Ascending aorta (tissue), 2 donors: ENCODE data around the gene P4HA3. TPM values are rescaled to one million over a fixed set of nuclear protein-coding genes. Genes with fewer than 3 reads are reported as not detected.

ENCODE experiments used
- DNase-seq, 2 donors: peaks; one replicate each; pipeline ENCODE4 v3.0.0-alpha.2; 2019; ENCODE audit warnings: low spot score in 2 of 2
- H3K27ac ChIP-seq, 2 donors: fragments of 200-600 bp; sonication (generic); one replicate each; pipeline ENCODE4 v1.5.1; 2016 to 2017; ENCODE audit warnings: mild to moderate bottlenecking in 1 of 2
- H3K27me3 ChIP-seq: fragments of 200-600 bp; sonication (generic); one replicate; pipeline ENCODE4 v1.5.1; 2017
- H3K36me3 ChIP-seq, 2 donors: fragments of 200-600 bp; sonication (generic); one replicate each; pipeline ENCODE4 v1.5.1; 2016
- H3K4me1 ChIP-seq, 2 donors: fragments of 200-600 bp; sonication (generic); one replicate each; pipeline ENCODE4 v1.5.1; 2016 to 2017; ENCODE audit warnings: mild to moderate bottlenecking in 1 of 2
- H3K4me3 ChIP-seq, 2 donors: fragments of 200-600 bp; sonication (generic); one replicate each; pipeline ENCODE4 v1.5.1; 2016 to 2017; ENCODE audit warnings: mild to moderate bottlenecking in 1 of 2
- H3K9me3 ChIP-seq, 2 donors: fragments of 200-600 bp; sonication (generic); one replicate each; pipeline ENCODE4 v1.5.1; 2016
- intact Hi-C: fragments of 100-400 bp; cut with DNase I; formaldehyde crosslinking; loops from one replicate; pipeline ENCODE4 v1.15.1; 2023
- total RNA-seq: library from RNA; depleted of rRNA; stranded (reverse); fragments of >200 nt; gene quantifications from one replicate; pipeline ENCODE4 v1.1.0, GENCODE V29; 2016
- TF ChIP-seq, protein P1 (sequence below), 3 experiments: fragments of 200-600 bp in 2 of 3; fragments of 450-650 bp in 1 of 3; sonication (generic) in 2 of 3; IDR thresholded peaks; one replicate each; pipeline ENCODE4 v1.5.1; 2016 to 2019; ENCODE audit warnings: antibody characterized with exemption in 3 of 3, mild to moderate bottlenecking in 1 of 3, moderate library complexity in 1 of 3

P4HA3 gene
- total RNA-seq, 1 donor from 2014 or later = 2.1 TPM

DNA sequence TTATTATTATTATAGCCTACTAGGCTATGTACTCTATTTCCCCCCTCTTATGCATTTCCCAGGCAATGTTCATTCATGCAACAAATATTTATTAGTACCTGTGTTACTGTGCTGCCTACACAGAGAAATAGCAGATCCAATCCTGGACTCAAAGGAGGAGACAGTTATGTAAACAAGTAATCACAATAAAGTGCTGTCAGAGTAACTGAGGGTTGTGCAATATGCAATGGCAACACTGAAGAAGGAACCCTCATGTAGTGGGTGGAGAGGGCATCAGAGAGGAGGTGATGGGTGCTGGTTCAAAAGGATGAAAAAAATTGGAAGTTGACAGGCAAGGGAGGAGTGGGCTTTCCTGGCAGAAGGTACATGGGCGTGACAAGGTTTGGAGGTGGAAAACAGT, 886 bp upstream of the P4HA3 start:
- TF ChIP-seq, protein P1, sequence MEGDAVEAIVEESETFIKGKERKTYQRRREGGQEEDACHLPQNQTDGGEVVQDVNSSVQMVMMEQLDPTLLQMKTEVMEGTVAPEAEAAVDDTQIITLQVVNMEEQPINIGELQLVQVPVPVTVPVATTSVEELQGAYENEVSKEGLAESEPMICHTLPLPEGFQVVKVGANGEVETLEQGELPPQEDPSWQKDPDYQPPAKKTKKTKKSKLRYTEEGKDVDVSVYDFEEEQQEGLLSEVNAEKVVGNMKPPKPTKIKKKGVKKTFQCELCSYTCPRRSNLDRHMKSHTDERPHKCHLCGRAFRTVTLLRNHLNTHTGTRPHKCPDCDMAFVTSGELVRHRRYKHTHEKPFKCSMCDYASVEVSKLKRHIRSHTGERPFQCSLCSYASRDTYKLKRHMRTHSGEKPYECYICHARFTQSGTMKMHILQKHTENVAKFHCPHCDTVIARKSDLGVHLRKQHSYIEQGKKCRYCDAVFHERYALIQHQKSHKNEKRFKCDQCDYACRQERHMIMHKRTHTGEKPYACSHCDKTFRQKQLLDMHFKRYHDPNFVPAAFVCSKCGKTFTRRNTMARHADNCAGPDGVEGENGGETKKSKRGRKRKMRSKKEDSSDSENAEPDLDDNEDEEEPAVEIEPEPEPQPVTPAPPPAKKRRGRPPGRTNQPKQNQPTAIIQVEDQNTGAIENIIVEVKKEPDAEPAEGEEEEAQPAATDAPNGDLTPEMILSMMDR (IDR thresholded peaks at IDR 0.05) = no peak
- no peak for DNase-seq
- Histone ChIP-seq H3K36me3 (no peaks in the 10 kb centered on the region), H3K27me3 (no peaks in the 10 kb centered on the region), H3K4me1 (peaks cover 0 to 4% of the 10 kb centered on the region in 2 donors), H3K27ac (no peak overlapping the region), H3K4me3 (no peak overlapping the region), H3K9me3 (peaks cover 0 to 11% of the 10 kb centered on the region in 2 donors)
- intact Hi-C loops = no loop called here

DNA sequence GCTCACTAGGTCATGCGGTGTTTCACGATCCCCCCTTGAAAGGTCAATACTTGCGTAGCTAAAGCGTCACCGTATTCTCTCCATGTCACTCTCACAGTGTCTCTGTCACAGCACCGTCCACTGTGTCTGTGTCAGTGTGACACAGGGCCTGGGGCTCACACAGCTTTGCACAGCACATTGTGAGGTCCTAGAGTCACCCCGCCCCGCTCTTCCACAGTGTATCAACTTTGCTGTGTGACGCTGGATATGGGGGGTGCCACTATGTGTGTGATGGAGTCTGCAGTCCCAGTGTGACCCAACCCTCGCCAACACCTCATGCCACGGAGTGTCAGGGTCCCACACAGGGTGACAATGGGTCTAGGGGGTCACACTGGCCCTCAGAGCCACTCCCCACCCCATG, 583 bp downstream of the P4HA3 start:
- DNase-seq = no peak
- H3K27ac ChIP-seq = no peak overlapping the region

DNA sequence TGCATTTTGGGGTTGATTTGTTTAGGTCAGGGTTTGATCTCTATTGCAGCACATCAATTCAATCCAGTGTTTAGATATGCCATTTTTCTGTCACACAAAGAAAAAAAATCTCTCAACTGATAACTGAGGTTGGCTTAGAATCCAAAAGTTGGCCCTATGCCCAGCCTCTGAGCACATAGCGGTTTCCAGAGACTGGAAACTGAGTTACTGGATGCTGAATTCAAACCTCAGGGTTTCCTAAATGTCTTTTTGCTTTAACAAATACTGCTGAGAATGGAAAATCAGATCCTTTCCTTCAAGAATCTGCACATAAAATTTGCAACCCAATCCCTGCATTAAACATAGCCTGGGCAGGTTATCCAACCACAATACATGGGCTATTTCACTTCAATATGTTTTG, 4.0 kb downstream of the P4HA3 start:
- H3K9me3 ChIP-seq = no peaks in the 10 kb centered on the region
- H3K27me3 ChIP-seq = no peaks in the 10 kb centered on the region
- TF ChIP-seq, protein P1 (IDR thresholded peaks at IDR 0.05) = no peak
- no peak for DNase-seq
- intact Hi-C loops = loop anchor here (5.0 kb wide), 1 partner anchor 50 kb away; no protein-coding TSS in a partner anchor
- H3K4me3 ChIP-seq = no peak overlapping the region
- H3K36me3 ChIP-seq = no peaks in the 10 kb centered on the region
- H3K27ac ChIP-seq = no peak overlapping the region
- H3K4me1 ChIP-seq = peaks cover 0 to 6% of the 10 kb centered on the region in 2 donors

More for the DNA sequence above, 583 bp downstream of the P4HA3 start:
- Histone ChIP-seq H3K27me3 (no peaks in the 10 kb centered on the region), H3K36me3 (no peaks in the 10 kb centered on the region), H3K4me3 (peak overlapping the region; percentile 48 to 62), H3K9me3 (no peaks in the 10 kb centered on the region), H3K4me1 (peaks cover 0 to 6% of the 10 kb centered on the region in 2 donors)
- intact Hi-C loops = no loop called here
- TF ChIP-seq, protein P1 (IDR thresholded peaks at IDR 0.05) = no peak

DNA sequence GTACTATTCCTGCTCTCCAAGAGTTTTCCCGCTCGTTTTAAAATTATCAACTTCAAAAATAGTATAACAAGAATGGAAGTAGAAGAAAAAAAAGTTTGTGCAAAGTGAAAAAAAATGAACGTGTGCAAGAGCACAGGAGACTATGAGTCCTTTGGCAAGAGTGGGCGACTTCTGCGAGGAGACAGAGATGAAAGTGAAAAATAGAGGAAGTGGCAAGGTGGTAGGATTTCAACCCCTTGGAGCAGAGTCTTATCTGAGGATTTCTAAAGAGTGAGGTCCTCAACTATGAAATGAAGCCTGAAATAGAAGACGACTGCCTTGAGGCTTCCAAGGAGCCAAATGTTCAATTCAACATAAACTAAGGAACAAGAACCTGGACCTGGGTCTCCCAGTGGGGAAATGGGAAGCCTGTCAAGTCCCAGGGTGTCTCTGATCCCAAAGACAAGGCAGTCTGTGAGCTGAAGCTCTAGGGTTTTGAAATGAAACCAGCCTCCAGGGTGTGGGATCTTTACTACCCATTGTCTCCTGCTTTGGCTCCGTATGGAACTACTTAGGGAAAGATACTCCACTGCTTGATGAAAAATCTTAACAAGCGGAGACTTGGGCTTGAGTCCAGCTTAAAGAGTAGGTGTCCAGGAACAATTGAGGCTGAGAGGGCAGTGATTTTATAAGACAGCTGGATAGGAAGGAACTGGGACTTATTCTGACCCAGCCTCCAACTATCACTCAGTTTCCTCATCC, 4.8 kb downstream of the P4HA3 start:
- H3K9me3 ChIP-seq = no peaks in the 10 kb centered on the region
- no peaks in the 10 kb centered on the region for H3K36me3 ChIP-seq
- no peak for DNase-seq
- peaks cover 0 to 6% of the 10 kb centered on the region in 2 donors for H3K4me1 ChIP-seq
- H3K27me3 ChIP-seq = no peaks in the 10 kb centered on the region
- TF ChIP-seq, protein P1 (IDR thresholded peaks at IDR 0.05) = no peak
- no peak overlapping the region for H3K27ac ChIP-seq
- intact Hi-C loops = loop anchor here (5.0 kb wide), 1 partner anchor 49 kb away; no protein-coding TSS in a partner anchor
- no peak overlapping the region for H3K4me3 ChIP-seq

DNA sequence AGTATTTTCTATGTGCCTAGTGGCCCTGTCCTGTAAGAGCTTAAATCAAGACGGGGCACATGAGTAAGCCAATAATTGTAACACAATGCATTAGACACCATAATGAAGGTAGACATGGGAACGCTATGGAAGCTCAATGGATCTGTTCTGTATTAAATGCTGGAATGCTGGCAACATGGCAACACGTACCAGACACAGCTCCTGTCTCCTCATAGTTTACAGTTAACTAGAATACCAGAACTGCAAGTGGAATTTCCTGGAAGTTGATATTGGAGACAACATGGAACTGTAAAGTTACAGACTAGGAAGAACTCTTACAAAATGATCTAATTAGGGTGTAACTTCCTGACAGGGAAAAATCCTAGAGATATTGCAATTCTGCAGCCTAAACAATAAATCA, 12.4 kb downstream of the P4HA3 start:
- DNase-seq = no peak
- no peaks in the 10 kb centered on the region for H3K9me3 ChIP-seq
- no peak overlapping the region for H3K27ac ChIP-seq
- no peak overlapping the region for H3K4me3 ChIP-seq
- H3K27me3 ChIP-seq = no peaks in the 10 kb centered on the region
- no peaks in the 10 kb centered on the region for H3K4me1 ChIP-seq
- TF ChIP-seq, protein P1 (IDR thresholded peaks at IDR 0.05) = no peak
- intact Hi-C loops = no loop called here
- no peaks in the 10 kb centered on the region for H3K36me3 ChIP-seq
